ENCODE data around the gene NAPEPLD. TPM values are rescaled to one million over a fixed set of nuclear protein-coding genes. Genes with fewer than 3 reads are reported as not detected.
"Not testable (repeated sequence)": the region's sequence is repeated elsewhere in the genome, so short reads cannot be mapped to it uniquely, and the experiment has no call there.

NAPEPLD gene
- total and polyA plus RNA-seq, 5 donors from 2014 or later, result 6.4 to 11.2 (median 8.7) TPM

DNA sequence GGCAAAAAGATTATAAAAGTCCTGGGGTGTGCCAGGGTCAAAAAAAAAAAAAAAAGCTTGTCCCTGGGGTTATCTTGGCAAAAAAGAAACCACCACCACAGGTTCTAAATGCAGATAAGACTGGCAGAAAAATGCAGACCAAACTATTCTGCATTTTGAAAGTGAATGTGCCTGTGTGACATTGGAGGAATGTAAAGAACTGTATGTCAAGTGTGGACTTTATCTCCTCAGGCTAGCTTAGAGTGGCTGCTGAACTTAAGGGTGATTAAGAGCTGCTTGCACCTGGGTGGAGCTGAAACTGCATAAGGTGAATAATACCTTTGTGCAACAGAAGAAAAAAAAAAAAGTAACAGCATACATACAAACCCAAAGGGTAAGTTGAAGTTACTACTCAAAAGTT is 1.3 kb upstream of the NAPEPLD start:
- Histone ChIP-seq H3K4me1 (ENCODE audit: control insufficient read depth, insufficient read depth, low read length, poor library complexity, severe bottlenecking) (peaks cover 25% of the 10 kb centered on the region), H3K9me3 (ENCODE audit: control insufficient read depth in 2 of 2, low read length in 2 of 2) (no peaks in the 10 kb centered on the region), H3K27ac (ENCODE audit: insufficient read depth, low read length, poor library complexity, severe bottlenecking) (peak overlapping the region; percentile 72), H3K36me3 (ENCODE audit: control insufficient read depth, insufficient read depth, low read length) (no peaks in the 10 kb centered on the region), H3K4me3 (ENCODE audit: low read depth, low read length) (peak overlapping the region; percentile 76), H3K27me3 (ENCODE audit: control insufficient read depth, insufficient read depth, low read length) (no peaks in the 10 kb centered on the region)
- peak overlapping the region; percentile 47 to 99 (median 92) for H3K4me3 Mint-ChIP-seq
- no peaks in the 10 kb centered on the region for H3K27me3 Mint-ChIP-seq
- peaks cover 7% of the 10 kb centered on the region for H3K36me3 Mint-ChIP-seq
- peaks cover 0 to 1% (median 0%) of the 10 kb centered on the region in 7 donors for H3K9me3 Mint-ChIP-seq
- H3K4me1 Mint-ChIP-seq, result peaks cover 20 to 51% (median 29%) of the 10 kb centered on the region in 4 donors
- peak in 1 of 3 donors; percentile 16 for DNase-seq
- peak overlapping the region in 2 of 3 donors; percentile 54 to 91 for H3K27ac Mint-ChIP-seq
- no peak for ATAC-seq (ENCODE audit: low read depth in 2 of 2)

DNA sequence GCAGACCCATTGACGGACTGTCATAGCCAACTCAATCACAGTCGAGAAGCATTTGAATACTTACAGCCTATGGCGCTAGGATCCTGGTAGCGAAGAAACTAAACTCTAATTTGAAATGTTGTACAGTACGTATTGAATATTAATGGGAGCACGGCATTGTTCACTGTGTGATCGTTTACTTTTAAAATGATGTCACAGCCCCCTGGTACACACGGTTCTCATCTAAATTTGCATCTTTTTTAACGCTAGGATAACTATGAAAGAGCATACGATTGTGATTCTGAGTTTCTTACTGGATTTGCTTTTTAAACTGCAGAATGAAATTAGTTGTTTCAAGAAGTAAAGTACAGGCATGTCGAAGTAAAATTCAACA is 895 bp upstream of the NAPEPLD start:
- Mint-ChIP-seq H3K4me1 (peaks cover 20 to 55% (median 31%) of the 10 kb centered on the region in 4 donors), H3K9me3 (peaks cover 0 to 1% (median 0%) of the 10 kb centered on the region in 7 donors), H3K36me3 (peaks cover 7% of the 10 kb centered on the region), H3K4me3 (peak overlapping the region; percentile 90 to 99 (median 96)), H3K27me3 (no peaks in the 10 kb centered on the region), H3K27ac (peak overlapping the region; percentile 91 to 99 (median 98))
- DNase-seq (no peak), ATAC-seq (ENCODE audit: low read depth in 2 of 2) (peak in 1 of 2 donors; percentile 2)
- Histone ChIP-seq H3K4me1 (ENCODE audit: control insufficient read depth, insufficient read depth, low read length, poor library complexity, severe bottlenecking) (peaks cover 25% of the 10 kb centered on the region), H3K27me3 (ENCODE audit: control insufficient read depth, insufficient read depth, low read length) (no peaks in the 10 kb centered on the region), H3K36me3 (ENCODE audit: control insufficient read depth, insufficient read depth, low read length) (no peaks in the 10 kb centered on the region), H3K9me3 (ENCODE audit: control insufficient read depth in 2 of 2, low read length in 2 of 2) (no peaks in the 10 kb centered on the region), H3K27ac (ENCODE audit: insufficient read depth, low read length, poor library complexity, severe bottlenecking) (peak overlapping the region; percentile 72), H3K4me3 (ENCODE audit: low read depth, low read length) (peak overlapping the region; percentile 76)

DNA sequence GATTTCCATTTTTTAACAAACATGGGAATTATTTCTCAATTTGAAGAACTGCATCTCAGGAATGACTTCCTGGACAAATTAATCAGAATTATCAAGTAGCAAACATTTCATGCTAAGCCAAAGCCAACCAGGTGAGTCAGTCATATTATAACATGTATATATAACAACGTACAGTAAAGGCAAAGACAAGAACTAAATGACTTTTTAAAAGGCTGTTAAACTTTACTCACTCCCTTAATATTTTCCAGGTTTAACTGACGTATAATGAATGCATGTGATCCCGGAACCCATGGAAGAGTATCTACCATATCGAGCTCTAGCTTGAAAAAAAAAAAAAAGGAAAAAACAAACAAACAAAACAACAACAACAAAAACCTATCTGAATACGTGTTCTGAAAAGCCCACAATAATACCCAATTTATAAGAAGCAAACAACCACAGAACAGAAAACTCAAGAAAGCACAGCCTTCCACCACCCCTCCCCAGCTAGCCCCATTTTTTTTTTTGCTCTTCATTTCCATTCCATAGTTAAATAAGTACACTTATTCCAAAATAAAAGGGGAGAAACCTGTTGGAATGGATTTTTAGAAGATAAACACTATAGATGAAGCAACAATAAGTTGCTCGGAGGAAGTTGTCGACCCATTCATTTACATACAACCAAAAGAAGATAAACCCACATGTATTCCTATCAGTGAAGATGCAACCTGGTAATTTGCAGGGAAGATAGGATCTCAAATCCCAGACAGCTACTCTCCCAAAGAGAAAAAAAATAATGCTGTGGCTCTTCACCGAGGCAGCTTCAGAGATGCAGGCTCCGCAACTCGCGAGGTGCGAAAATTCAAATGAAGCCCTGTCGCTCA is 537 bp downstream of the NAPEPLD start:
- peaks cover 21 to 58% (median 39%) of the 10 kb centered on the region in 4 donors for H3K4me1 Mint-ChIP-seq
- Histone ChIP-seq H3K4me1 (ENCODE audit: control insufficient read depth, insufficient read depth, low read length, poor library complexity, severe bottlenecking) (peaks cover 25% of the 10 kb centered on the region), H3K4me3 (ENCODE audit: low read depth, low read length) (peak overlapping the region; percentile 97), H3K9me3 (ENCODE audit: control insufficient read depth in 2 of 2, low read length in 2 of 2) (no peaks in the 10 kb centered on the region), H3K36me3 (ENCODE audit: control insufficient read depth, insufficient read depth, low read length) (no peaks in the 10 kb centered on the region), H3K27me3 (ENCODE audit: control insufficient read depth, insufficient read depth, low read length) (no peaks in the 10 kb centered on the region), H3K27ac (ENCODE audit: insufficient read depth, low read length, poor library complexity, severe bottlenecking) (peak overlapping the region; percentile 72)
- peaks cover 15% of the 10 kb centered on the region for H3K36me3 Mint-ChIP-seq
- DNase-seq (peak in 1 of 3 donors; percentile 54), ATAC-seq (ENCODE audit: low read depth in 2 of 2) (peak in 1 of 2 donors; percentile 29)
- peak overlapping the region; percentile 94 to 99 (median 98) for H3K4me3 Mint-ChIP-seq
- no peaks in the 10 kb centered on the region for H3K27me3 Mint-ChIP-seq
- H3K27ac Mint-ChIP-seq, result peak overlapping the region; percentile 96 to 99 (median 99)
- H3K9me3 Mint-ChIP-seq, result peaks cover 0 to 1% (median 0%) of the 10 kb centered on the region in 7 donors

DNA sequence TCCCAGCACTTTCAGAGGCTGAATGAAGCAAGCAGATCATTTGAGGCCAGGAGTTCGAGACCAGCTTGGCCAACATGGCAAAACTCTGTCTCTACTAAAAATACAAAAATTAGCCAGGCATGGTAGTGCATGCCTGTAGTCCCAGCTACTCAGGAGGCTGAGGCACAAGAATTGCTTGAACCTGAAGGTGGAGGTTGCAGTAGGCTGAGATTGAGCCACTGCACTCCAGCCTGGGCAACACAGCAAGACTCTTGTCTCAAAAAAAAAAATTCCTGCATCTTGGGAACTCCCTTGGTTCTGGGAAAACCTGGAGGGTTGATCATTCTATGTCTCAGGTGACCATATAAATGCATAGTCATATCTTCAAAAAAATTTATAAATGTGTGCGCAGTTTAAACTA is 4.1 kb downstream of the NAPEPLD start:
- H3K27me3 Mint-ChIP-seq; H3K4me3 ChIP-seq (ENCODE audit: low read depth, low read length); H3K9me3 ChIP-seq (ENCODE audit: control insufficient read depth in 2 of 2, low read length in 2 of 2); H3K27ac Mint-ChIP-seq; H3K27ac ChIP-seq (ENCODE audit: insufficient read depth, low read length, poor library complexity, severe bottlenecking); H3K36me3 ChIP-seq (ENCODE audit: control insufficient read depth, insufficient read depth, low read length); H3K9me3 Mint-ChIP-seq; ATAC-seq (ENCODE audit: low read depth in 2 of 2); DNase-seq; H3K27me3 ChIP-seq (ENCODE audit: control insufficient read depth, insufficient read depth, low read length): not testable (repeated sequence)
- Mint-ChIP-seq H3K36me3 (peaks cover 22% of the 10 kb centered on the region), H3K4me1 (peaks cover 23 to 57% (median 41%) of the 10 kb centered on the region in 4 donors), H3K4me3 (peak overlapping the region in 1 of 4 donors; percentile 12)
- H3K4me1 ChIP-seq (ENCODE audit: control insufficient read depth, insufficient read depth, low read length, poor library complexity, severe bottlenecking), result peaks cover 22% of the 10 kb centered on the region

DNA sequence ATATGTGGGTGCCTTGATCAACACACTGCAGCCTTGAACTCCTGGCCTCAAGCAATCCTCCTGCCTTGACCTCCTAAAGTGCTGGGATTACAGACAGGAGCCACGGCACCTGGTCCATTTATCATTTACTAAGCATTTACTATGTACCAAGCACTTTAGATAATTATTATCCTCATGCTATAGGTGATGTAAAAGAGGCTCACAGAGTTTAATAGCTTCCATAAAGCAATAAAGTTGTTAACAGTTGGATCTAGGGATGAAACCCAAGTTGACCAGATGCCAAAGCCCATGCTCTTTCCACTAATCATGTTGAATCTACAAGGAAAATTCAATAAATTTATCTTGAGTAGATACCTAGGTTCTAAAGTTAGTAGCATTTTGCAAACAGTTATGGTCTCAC is 5.0 kb downstream of the NAPEPLD start:
- DNase-seq (no peak), ATAC-seq (ENCODE audit: low read depth in 2 of 2) (no peak)
- Mint-ChIP-seq H3K9me3 (no peaks in the 10 kb centered on the region), H3K27ac (peak overlapping the region in 1 of 3 donors; percentile 32), H3K36me3 (peaks cover 22% of the 10 kb centered on the region), H3K27me3 (no peaks in the 10 kb centered on the region), H3K4me1 (peaks cover 23 to 52% (median 37%) of the 10 kb centered on the region in 4 donors), H3K4me3 (no peak overlapping the region)
- Histone ChIP-seq H3K27ac (ENCODE audit: insufficient read depth, low read length, poor library complexity, severe bottlenecking) (no peak overlapping the region), H3K27me3 (ENCODE audit: control insufficient read depth, insufficient read depth, low read length) (no peaks in the 10 kb centered on the region), H3K4me3 (ENCODE audit: low read depth, low read length) (no peak overlapping the region), H3K9me3 (ENCODE audit: control insufficient read depth in 2 of 2, low read length in 2 of 2) (no peaks in the 10 kb centered on the region), H3K4me1 (ENCODE audit: control insufficient read depth, insufficient read depth, low read length, poor library complexity, severe bottlenecking) (peaks cover 19% of the 10 kb centered on the region), H3K36me3 (ENCODE audit: control insufficient read depth, insufficient read depth, low read length) (no peaks in the 10 kb centered on the region)

DNA sequence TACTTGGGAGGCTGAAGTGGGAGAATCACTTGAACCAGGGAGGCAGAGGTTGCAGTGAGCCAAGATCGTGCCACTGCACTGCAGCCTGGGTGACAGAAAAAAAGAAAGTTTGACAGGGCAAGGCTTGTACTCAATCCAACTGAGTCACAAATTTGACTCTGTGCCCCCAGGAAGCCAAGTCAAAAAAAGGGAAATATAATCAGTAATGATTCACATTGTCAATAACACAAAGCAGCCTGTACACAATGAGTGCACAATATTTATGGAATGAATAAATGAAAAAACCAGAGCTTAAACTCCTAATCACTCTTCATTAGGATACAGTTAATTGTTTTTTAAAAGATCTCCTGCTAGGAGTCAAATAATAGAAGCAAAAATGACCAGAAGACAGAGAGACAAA is 6.4 kb downstream of the NAPEPLD start:
- ATAC-seq (ENCODE audit: low read depth in 2 of 2) (no peak), DNase-seq (no peak)
- Mint-ChIP-seq H3K4me1 (peaks cover 10 to 40% (median 30%) of the 10 kb centered on the region in 4 donors), H3K9me3 (no peaks in the 10 kb centered on the region), H3K4me3 (peak overlapping the region in 1 of 4 donors; percentile 21), H3K36me3 (peaks cover 20% of the 10 kb centered on the region), H3K27me3 (no peaks in the 10 kb centered on the region), H3K27ac (no peak overlapping the region)
- H3K9me3 ChIP-seq (ENCODE audit: control insufficient read depth in 2 of 2, low read length in 2 of 2), result no peaks in the 10 kb centered on the region
- no peak overlapping the region for H3K27ac ChIP-seq (ENCODE audit: insufficient read depth, low read length, poor library complexity, severe bottlenecking)
- H3K27me3 ChIP-seq (ENCODE audit: control insufficient read depth, insufficient read depth, low read length), result no peaks in the 10 kb centered on the region
- H3K36me3 ChIP-seq (ENCODE audit: control insufficient read depth, insufficient read depth, low read length), result no peaks in the 10 kb centered on the region
- no peak overlapping the region for H3K4me3 ChIP-seq (ENCODE audit: low read depth, low read length)
- peaks cover 11% of the 10 kb centered on the region for H3K4me1 ChIP-seq (ENCODE audit: control insufficient read depth, insufficient read depth, low read length, poor library complexity, severe bottlenecking)

DNA sequence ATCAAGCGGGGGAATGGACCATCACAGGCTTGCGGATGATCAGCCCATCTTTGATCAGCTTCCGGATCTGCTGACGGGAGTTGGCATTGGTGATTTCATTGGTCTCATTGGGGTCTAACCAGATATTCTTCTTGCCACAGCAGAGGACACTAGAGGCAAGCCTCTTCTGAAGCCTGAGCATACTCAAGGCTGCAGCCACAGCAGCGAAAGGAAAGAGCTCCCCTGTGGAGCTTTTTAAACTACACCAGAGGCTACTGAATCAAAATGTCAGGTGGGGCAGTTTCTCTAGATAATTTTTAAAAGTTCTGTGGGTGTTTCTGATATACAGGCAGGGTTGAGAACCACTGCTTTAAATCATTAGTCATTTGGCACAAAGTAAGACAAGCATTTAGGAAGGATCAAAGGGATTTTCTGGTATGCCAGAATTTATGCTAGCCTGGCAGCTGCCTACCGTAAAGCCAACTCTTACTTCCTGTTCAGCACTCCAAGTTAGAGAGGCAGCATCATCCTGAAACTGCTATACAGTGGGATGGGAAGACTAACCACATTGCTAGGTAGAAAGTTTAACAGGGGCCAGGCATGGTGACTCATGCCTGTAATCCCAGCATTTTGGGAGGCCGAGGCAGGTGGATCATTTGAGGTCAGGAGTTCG is 7.0 kb downstream of the NAPEPLD start:
- Mint-ChIP-seq H3K27me3 (no peaks in the 10 kb centered on the region), H3K36me3 (peaks cover 20% of the 10 kb centered on the region), H3K4me3 (no peak overlapping the region), H3K9me3 (no peaks in the 10 kb centered on the region), H3K27ac (no peak overlapping the region), H3K4me1 (peaks cover 4 to 34% (median 24%) of the 10 kb centered on the region in 4 donors)
- H3K36me3 ChIP-seq (ENCODE audit: control insufficient read depth, insufficient read depth, low read length), result no peaks in the 10 kb centered on the region
- DNase-seq (no peak), ATAC-seq (ENCODE audit: low read depth in 2 of 2) (no peak)
- no peaks in the 10 kb centered on the region for H3K9me3 ChIP-seq (ENCODE audit: control insufficient read depth in 2 of 2, low read length in 2 of 2)
- no peak overlapping the region for H3K27ac ChIP-seq (ENCODE audit: insufficient read depth, low read length, poor library complexity, severe bottlenecking)
- H3K4me1 ChIP-seq (ENCODE audit: control insufficient read depth, insufficient read depth, low read length, poor library complexity, severe bottlenecking), result peaks cover 5% of the 10 kb centered on the region
- no peak overlapping the region for H3K4me3 ChIP-seq (ENCODE audit: low read depth, low read length)
- no peaks in the 10 kb centered on the region for H3K27me3 ChIP-seq (ENCODE audit: control insufficient read depth, insufficient read depth, low read length)
